ENCODE results near the gene RITA1. TPM values are rescaled to one million over a fixed set of nuclear protein-coding genes. Genes with fewer than 3 reads are reported as not detected.

The RITA1 gene
- total and polyA plus RNA-seq, 2 of the 4 experiments (the other 2 are of a cell fraction): 14.2 to 14.7 TPM

DNA sequence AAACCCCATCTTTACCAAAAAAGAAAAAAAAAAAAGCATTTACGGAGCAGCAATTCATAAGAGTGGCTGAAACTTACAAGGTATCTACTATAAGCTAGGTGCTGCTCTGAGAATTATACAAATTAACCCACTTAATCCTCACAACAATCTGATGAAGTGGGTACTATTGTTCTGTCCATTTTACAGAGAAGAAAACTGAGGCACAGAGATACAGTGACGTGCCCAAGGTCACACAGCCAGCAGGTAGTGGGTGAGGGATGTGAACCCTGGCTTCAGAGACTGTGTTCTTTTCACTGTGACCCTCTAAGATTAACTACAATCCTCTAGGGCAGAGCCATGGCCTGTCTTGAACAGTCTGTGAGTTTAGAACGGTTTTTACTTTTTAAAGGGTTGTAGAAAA lies 3.5 kb upstream of the RITA1 start:
- in situ Hi-C loops (cut with MboI; ENCODE audit: low sequenced_read_pairs): loop anchor here (25.0 kb wide), 1 partner anchor 1230 kb away; the partner anchor contains the start of gene TBX5

More for the DNA sequence above, 3.5 kb upstream of the RITA1 start:
- H3K4me1 ChIP-seq (ENCODE audit: control insufficient read depth, insufficient read depth, low read length): peaks cover 5% of the 10 kb centered on the region; the same call in 1 of the 2 replicates
- H3K4me3 ChIP-seq (ENCODE audit: insufficient read depth, low read depth, low read length): no peak overlapping the region
- no peak overlapping the region for H3K4me2 ChIP-seq (ENCODE audit: low read depth, low read length)
- no peak overlapping the region for H2BK15ac ChIP-seq (ENCODE audit: low read depth, low read length)
- ATAC-seq (ENCODE audit: low read depth) (no peak), DNase-seq (no peak)
- no peak overlapping the region for H3K18ac ChIP-seq (ENCODE audit: low read depth, low read length)
- H3K9me1 ChIP-seq (ENCODE audit: insufficient read depth, low read length): no peaks in the 10 kb centered on the region
- intact Hi-C loops (cut with micrococcal nuclease): no loop called here
- H4K8ac ChIP-seq (ENCODE audit: low read depth in 2 of 2, low read length in 2 of 2): no peak overlapping the region
- H3K27ac ChIP-seq (ENCODE audit: insufficient read depth, low read length): no peak overlapping the region
- no TSS peak for BruUV-seq (replicated peaks)
- TF ChIP-seq CEBPB (IDR thresholded peaks at IDR 0.05; ENCODE audit: low read depth, low read length): no peak
- TF ChIP-seq MAFK (IDR thresholded peaks at IDR 0.05; ENCODE audit: low read depth, low read length): no peak
- TF ChIP-seq MAZ (IDR thresholded peaks at IDR 0.05; ENCODE audit: borderline replicate concordance, low read depth, low read length): no peak
- no peak for TF ChIP-seq NFE2L2 (IDR thresholded peaks at IDR 0.05; ENCODE audit: low read depth, low read length)
- TF ChIP-seq RCOR1 (IDR thresholded peaks at IDR 0.05; ENCODE audit: insufficient replicate concordance, low read length): no peak
- TF ChIP-seq POLR2A (IDR thresholded peaks at IDR 0.05; ENCODE audit: low read depth, low read length): no peak
- no peak for TF ChIP-seq BHLHE40 (IDR thresholded peaks at IDR 0.05; ENCODE audit: low read depth, low read length)
- no peak for TF ChIP-seq FOS (IDR thresholded peaks at IDR 0.05; ENCODE audit: low read depth, low read length)
- TF ChIP-seq, protein P1, sequence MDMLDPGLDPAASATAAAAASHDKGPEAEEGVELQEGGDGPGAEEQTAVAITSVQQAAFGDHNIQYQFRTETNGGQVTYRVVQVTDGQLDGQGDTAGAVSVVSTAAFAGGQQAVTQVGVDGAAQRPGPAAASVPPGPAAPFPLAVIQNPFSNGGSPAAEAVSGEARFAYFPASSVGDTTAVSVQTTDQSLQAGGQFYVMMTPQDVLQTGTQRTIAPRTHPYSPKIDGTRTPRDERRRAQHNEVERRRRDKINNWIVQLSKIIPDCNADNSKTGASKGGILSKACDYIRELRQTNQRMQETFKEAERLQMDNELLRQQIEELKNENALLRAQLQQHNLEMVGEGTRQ (IDR thresholded peaks at IDR 0.05; ENCODE audit: low read depth, low read length): no peak
- no peak for TF ChIP-seq SMC3 (IDR thresholded peaks at IDR 0.05; ENCODE audit: low read depth, low read length)
- no peak for TF ChIP-seq RAD21 (IDR thresholded peaks at IDR 0.05; ENCODE audit: low read length)
- TF ChIP-seq, protein P2, sequence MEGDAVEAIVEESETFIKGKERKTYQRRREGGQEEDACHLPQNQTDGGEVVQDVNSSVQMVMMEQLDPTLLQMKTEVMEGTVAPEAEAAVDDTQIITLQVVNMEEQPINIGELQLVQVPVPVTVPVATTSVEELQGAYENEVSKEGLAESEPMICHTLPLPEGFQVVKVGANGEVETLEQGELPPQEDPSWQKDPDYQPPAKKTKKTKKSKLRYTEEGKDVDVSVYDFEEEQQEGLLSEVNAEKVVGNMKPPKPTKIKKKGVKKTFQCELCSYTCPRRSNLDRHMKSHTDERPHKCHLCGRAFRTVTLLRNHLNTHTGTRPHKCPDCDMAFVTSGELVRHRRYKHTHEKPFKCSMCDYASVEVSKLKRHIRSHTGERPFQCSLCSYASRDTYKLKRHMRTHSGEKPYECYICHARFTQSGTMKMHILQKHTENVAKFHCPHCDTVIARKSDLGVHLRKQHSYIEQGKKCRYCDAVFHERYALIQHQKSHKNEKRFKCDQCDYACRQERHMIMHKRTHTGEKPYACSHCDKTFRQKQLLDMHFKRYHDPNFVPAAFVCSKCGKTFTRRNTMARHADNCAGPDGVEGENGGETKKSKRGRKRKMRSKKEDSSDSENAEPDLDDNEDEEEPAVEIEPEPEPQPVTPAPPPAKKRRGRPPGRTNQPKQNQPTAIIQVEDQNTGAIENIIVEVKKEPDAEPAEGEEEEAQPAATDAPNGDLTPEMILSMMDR (conservative IDR thresholded peaks at IDR 0.05; ENCODE audit: low read depth, low read length): no peak
- no peak for TF ChIP-seq MXI1 (IDR thresholded peaks at IDR 0.05; ENCODE audit: borderline replicate concordance, low read depth, low read length)
- TF ChIP-seq, protein P3, sequence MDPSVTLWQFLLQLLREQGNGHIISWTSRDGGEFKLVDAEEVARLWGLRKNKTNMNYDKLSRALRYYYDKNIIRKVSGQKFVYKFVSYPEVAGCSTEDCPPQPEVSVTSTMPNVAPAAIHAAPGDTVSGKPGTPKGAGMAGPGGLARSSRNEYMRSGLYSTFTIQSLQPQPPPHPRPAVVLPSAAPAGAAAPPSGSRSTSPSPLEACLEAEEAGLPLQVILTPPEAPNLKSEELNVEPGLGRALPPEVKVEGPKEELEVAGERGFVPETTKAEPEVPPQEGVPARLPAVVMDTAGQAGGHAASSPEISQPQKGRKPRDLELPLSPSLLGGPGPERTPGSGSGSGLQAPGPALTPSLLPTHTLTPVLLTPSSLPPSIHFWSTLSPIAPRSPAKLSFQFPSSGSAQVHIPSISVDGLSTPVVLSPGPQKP (IDR thresholded peaks at IDR 0.05; ENCODE audit: borderline replicate concordance, low read depth, low read length): no peak
- no peak for TF ChIP-seq CHD1 (IDR thresholded peaks at IDR 0.05; ENCODE audit: low read depth, low read length)
- TF ChIP-seq RFX5 (IDR thresholded peaks at IDR 0.05; ENCODE audit: low read depth, low read length): no peak
- no peak overlapping the region for H3K9ac ChIP-seq (ENCODE audit: low read depth, low read length)
- no peak overlapping the region for H4K91ac ChIP-seq (ENCODE audit: insufficient read depth, low read depth, low read length)
- no peaks in the 10 kb centered on the region; the same call in 1 of the 2 replicates for H4K20me1 ChIP-seq (ENCODE audit: insufficient read depth, low read length)
- no peak overlapping the region for H4K5ac ChIP-seq (ENCODE audit: low read depth, low read length)
- H3K79me1 ChIP-seq (ENCODE audit: low read depth in 1 of 2, low read length in 2 of 2): peaks cover 29 to 56% of the 10 kb centered on the region in 2 experiments
- H2BK120ac ChIP-seq (ENCODE audit: low read depth, low read length): no peak overlapping the region
- peaks cover 4% of the 10 kb centered on the region for H3K9me3 ChIP-seq (ENCODE audit: control insufficient read depth, insufficient read depth, low read length)
- H3K27me3 ChIP-seq (ENCODE audit: control insufficient read depth, insufficient read depth, low read length): no peaks in the 10 kb centered on the region
- no peak overlapping the region for H3K23ac ChIP-seq (ENCODE audit: low read depth, low read length)
- no peak overlapping the region for H2AFZ ChIP-seq (replicated peaks; ENCODE audit: low read length, poor library complexity)
- ChIA-PET CTCF (no interaction called here), POLR2A (ENCODE audit: unreplicated experiment) (no interaction called here)
- H2AK5ac ChIP-seq (ENCODE audit: low read depth, low read length): no peak overlapping the region
- peaks cover 33% of the 10 kb centered on the region for H3K36me3 ChIP-seq (ENCODE audit: control insufficient read depth, insufficient read depth, low read length)
- H3K14ac ChIP-seq (replicated peaks; ENCODE audit: low read depth, low read length): no peak overlapping the region
- H2BK5ac ChIP-seq (ENCODE audit: low read depth, low read length, poor library complexity, severe bottlenecking): no peak overlapping the region
- H2AK9ac ChIP-seq (replicated peaks; ENCODE audit: low read depth, low read length, poor library complexity): no peak overlapping the region
- dilution Hi-C loops (cut with HindIII; ENCODE audit: low sequenced_read_pairs, unreplicated experiment): no loop called here
- no peak overlapping the region for H3K4ac ChIP-seq (ENCODE audit: low read depth, low read length)
- no peak overlapping the region for H3K56ac ChIP-seq (ENCODE audit: extremely low read depth, insufficient read depth, low read length)
- WGBS, 2 experiments (ENCODE audit: extremely low coverage in 2 of 2, insufficient read length in 1 of 2): no CpG with 5 or more reads among the region's 3 CpGs
- H2BK20ac ChIP-seq (ENCODE audit: low read depth, low read length): no peak overlapping the region

Data from IMR-90 (cell line).